ENCODE data around the gene TM9SF2. TPM values are rescaled to one million over a fixed set of nuclear protein-coding genes. Genes with fewer than 3 reads are reported as not detected.

TM9SF2 gene
- total RNA-seq, 1 donor from 2014 or later: 138 TPM

DNA sequence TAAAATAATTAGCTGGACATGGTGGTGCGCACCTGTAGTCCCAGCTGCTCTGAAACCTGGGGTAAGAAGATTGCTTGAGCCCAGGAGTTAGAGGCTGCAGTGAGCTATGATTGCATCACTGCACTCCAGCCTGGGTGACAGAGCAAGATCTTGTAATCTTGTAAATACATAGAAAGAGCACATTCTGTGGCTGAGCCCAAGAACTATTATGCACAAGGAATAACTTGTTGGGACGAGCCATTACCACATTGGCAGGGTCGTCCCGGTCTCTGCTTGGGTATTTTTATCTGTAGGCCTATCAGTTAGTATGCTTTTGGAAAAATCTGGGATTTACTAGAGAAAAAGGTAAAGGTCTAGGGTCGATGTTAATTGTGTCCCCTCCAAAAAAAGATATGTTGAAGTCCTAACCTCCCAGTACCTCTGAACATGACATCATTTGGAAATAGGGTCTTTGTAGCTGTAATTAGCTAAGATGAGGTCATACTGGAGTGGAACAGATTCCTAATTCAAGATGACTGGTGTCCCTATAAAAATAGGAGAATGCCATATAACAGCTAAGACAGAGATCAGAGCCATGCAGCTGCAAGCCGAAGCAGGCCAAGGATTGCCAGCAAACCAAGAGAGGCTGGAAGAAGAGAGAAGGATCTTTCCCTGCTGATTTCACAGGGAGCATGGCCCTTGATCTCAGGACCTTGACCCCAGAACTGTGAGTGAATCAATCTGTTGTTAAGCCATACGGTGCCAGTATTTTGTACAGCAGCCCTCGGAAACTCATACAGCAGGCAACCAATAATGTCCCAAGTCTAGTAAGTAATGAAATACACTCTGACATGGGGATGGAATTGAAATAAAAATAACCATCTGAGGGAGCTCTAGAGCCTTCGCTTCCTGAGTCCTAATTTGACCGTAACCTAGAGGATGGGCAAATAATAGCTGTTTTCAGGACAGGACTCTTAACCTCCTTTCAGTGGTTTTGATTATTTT lies 77.0 kb downstream of the TM9SF2 start:
- no peak for FAIRE-seq
- TF ChIP-seq, protein P1, sequence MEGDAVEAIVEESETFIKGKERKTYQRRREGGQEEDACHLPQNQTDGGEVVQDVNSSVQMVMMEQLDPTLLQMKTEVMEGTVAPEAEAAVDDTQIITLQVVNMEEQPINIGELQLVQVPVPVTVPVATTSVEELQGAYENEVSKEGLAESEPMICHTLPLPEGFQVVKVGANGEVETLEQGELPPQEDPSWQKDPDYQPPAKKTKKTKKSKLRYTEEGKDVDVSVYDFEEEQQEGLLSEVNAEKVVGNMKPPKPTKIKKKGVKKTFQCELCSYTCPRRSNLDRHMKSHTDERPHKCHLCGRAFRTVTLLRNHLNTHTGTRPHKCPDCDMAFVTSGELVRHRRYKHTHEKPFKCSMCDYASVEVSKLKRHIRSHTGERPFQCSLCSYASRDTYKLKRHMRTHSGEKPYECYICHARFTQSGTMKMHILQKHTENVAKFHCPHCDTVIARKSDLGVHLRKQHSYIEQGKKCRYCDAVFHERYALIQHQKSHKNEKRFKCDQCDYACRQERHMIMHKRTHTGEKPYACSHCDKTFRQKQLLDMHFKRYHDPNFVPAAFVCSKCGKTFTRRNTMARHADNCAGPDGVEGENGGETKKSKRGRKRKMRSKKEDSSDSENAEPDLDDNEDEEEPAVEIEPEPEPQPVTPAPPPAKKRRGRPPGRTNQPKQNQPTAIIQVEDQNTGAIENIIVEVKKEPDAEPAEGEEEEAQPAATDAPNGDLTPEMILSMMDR (IDR thresholded peaks at IDR 0.05; ENCODE audit: insufficient read depth, low read length, severe bottlenecking): peak; percentile 11
- Histone ChIP-seq H3K4me3 (ENCODE audit: low read depth, low read length) (no peak overlapping the region), H3K27me3 (ENCODE audit: control insufficient read depth, insufficient read depth, low read length) (no peaks in the 10 kb centered on the region), H3K36me3 (ENCODE audit: control insufficient read depth, insufficient read depth, low read length) (no peaks in the 10 kb centered on the region)
- DNase-seq (ENCODE audit: low read depth): peak; percentile 29

DNA sequence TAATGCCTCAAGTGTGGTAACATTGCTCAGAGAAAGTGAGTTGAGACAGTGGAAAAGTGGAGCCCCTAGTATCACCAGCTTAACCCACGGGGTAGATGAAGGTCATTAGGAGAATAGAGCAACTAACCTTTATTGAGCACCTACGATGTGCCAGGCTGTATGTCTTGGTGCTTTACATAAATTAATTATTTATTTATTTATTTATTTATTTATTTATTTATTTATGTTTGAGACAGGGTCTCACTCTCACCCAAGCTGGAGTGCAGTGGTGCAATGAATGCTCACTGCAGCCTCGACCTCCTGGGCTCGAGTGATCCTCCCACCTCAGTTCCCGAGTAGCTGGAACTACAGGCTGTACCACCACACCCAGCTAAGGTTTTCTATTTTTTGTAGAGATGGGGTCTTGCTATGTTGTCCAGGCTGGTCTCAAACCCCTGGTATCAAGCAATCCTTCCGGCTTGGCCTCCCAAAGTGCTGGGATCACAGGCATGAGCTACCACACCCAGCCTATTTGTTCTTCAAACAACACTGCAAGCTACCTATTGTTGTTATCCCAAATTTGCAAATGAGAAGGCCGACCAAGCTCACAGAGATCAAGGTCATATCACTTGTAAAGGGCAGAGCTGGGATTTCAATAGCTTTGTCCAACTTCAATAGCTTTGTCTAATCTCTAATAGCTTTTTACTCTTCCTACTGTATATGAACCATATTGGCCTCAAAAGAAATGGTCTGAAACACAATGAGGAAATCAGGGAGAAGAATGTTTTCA lies 79.4 kb downstream of the TM9SF2 start:
- DNase-seq (ENCODE audit: low read depth) (no peak), FAIRE-seq (no peak)
- TF ChIP-seq, protein P1 (IDR thresholded peaks at IDR 0.05; ENCODE audit: insufficient read depth, low read length, severe bottlenecking): no peak
- Histone ChIP-seq H3K4me3 (ENCODE audit: low read depth, low read length) (no peak overlapping the region), H3K27me3 (ENCODE audit: control insufficient read depth, insufficient read depth, low read length) (no peaks in the 10 kb centered on the region), H3K36me3 (ENCODE audit: control insufficient read depth, insufficient read depth, low read length) (no peaks in the 10 kb centered on the region)

DNA sequence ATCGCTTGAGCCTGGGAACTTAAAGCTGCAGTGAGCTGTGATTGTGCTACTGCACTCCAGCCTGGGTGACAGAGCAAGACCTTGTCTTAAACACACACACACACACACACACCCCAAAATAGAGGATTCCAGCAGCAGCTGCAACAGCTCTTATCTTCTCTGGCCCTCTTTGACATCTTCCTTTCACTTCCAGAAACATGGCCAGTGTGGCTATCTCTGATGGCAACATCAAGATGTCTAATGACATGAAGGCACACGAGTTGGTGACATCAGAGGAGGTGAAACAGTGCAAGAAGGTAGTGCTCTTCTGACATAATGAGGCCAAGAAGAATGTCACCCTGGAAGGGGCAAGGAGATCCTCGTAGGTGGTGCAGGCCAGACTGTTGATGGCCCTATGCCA lies 81.2 kb downstream of the TM9SF2 start:
- Histone ChIP-seq H3K27me3 (ENCODE audit: control insufficient read depth, insufficient read depth, low read length) (no peaks in the 10 kb centered on the region), H3K4me3 (ENCODE audit: low read depth, low read length) (no peak overlapping the region), H3K36me3 (ENCODE audit: control insufficient read depth, insufficient read depth, low read length) (no peaks in the 10 kb centered on the region)
- no peak for DNase-seq (ENCODE audit: low read depth)
- FAIRE-seq: peak; percentile 91
- TF ChIP-seq, protein P1 (IDR thresholded peaks at IDR 0.05; ENCODE audit: insufficient read depth, low read length, severe bottlenecking): no peak

GRCh38 chr13:99585609-99586008 lies 84.3 kb downstream of the TM9SF2 start:
- DNase-seq (ENCODE audit: low read depth) (no peak), FAIRE-seq (no peak)
- TF ChIP-seq, protein P1 (IDR thresholded peaks at IDR 0.05; ENCODE audit: insufficient read depth, low read length, severe bottlenecking): no peak
- Histone ChIP-seq H3K27me3 (ENCODE audit: control insufficient read depth, insufficient read depth, low read length) (no peaks in the 10 kb centered on the region), H3K36me3 (ENCODE audit: control insufficient read depth, insufficient read depth, low read length) (no peaks in the 10 kb centered on the region), H3K4me3 (ENCODE audit: low read depth, low read length) (no peak overlapping the region)

- TF ChIP-seq, protein P1 (IDR thresholded peaks at IDR 0.05; ENCODE audit: insufficient read depth, low read length, severe bottlenecking): no peak
- H3K4me3 ChIP-seq (ENCODE audit: low read depth, low read length): no peak overlapping the region
- no peaks in the 10 kb centered on the region for H3K36me3 ChIP-seq (ENCODE audit: control insufficient read depth, insufficient read depth, low read length)
- no peaks in the 10 kb centered on the region for H3K27me3 ChIP-seq (ENCODE audit: control insufficient read depth, insufficient read depth, low read length)
- DNase-seq (ENCODE audit: low read depth): no peak
- FAIRE-seq: no peak
These were observed 85.7 kb downstream of the TM9SF2 start for GRCh38 chr13:99587021-99587420.

All from bronchial epithelial cell (primary cell).